Skeletal muscle tissue (tissue), 4 donors: ENCODE results near the gene PPP1R13B. TPM values are rescaled to one million over a fixed set of nuclear protein-coding genes. Genes with fewer than 3 reads are reported as not detected.

Experiments used
- H3K27ac ChIP-seq: one replicate; pipeline ENCODE4 v1.7.0; 2013; ENCODE audit warnings: mild to moderate bottlenecking, low read depth, low read length, inconsistent platforms
- H3K27me3 ChIP-seq, 3 donors: one replicate each; pipeline ENCODE4 v1.7.0; 2013; ENCODE audit warnings: low read length in 3 of 3; ENCODE audit not compliant: control insufficient read depth in 3 of 3, insufficient read depth in 3 of 3
- H3K36me3 ChIP-seq, 3 donors: one replicate each; pipeline ENCODE4 v1.7.0; 2013; ENCODE audit warnings: low read length in 3 of 3; ENCODE audit not compliant: control insufficient read depth in 3 of 3, insufficient read depth in 3 of 3
- H3K4me1 ChIP-seq, 3 donors: one replicate each; pipeline ENCODE4 v1.7.0; 2013; ENCODE audit warnings: low read length in 3 of 3, mild to moderate bottlenecking in 3 of 3; ENCODE audit not compliant: control insufficient read depth in 3 of 3, insufficient read depth in 3 of 3
- H3K4me3 ChIP-seq, 3 donors: one replicate each; pipeline ENCODE4 v1.7.0; 2013; ENCODE audit warnings: low read length in 3 of 3
- H3K9ac ChIP-seq, 3 donors: one replicate each; pipeline ENCODE4 v1.7.0; 2013; ENCODE audit warnings: low read length in 3 of 3, mild to moderate bottlenecking in 3 of 3, moderate library complexity in 2 of 3, low read depth in 1 of 3
- H3K9me3 ChIP-seq, 3 donors: one replicate each; pipeline ENCODE4 v1.7.0; 2013; ENCODE audit warnings: low read length in 3 of 3; ENCODE audit not compliant: control insufficient read depth in 3 of 3
- total RNA-seq: library from RNA; depleted of rRNA; stranded (reverse); fragments of >200 nt; gene quantifications from one replicate; pipeline ENCODE4 v1.2.3, GENCODE V29; 2014
- donor health status: Osteomylitis.

The PPP1R13B gene
- total RNA-seq, 1 donor from 2014 or later, result 4.7 TPM

DNA sequence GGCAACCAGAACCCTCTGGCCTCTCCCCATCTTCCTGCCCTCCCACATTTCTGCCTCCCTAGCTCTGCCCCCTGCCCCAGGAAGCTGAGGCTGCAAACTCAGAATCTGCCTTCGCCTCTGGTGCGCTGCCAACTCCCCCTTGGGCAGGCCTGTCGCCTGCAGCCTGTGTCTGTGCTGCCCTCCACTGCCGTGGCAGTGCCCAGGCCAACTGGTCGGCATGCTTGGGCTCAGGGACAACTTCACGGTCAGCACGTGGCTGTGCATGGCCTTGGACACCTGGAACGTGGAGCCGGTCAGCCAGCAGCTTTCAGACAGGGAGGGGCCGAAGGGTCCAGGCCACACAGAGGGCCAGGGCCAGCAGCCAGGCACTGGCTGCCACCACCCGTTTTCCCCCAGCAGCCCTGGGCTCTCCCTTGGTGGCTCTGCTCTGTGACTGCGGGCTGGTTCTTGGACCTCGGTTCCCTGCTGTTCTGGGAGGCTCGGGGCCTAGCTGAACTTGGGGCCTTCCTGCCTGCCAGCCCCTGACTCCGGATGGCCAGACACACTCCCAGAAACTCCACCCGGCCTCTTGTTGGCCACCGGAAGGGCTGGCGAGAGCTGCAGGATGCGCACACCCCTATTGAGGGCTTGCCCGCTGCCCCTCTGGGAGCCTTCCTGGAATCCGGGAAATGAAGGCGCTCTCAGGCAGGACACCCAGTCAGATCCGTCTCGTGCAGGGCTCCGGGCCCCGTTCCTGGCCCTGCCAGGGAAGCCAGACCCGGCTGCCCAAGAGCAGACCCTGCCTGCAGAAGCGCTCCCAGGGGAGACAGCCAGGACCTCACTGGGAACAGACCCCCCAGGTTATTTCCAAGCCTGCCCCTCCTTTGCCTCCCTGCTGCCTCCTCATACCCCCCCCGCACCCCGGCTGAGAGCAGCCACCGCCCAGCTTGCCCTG, 34.2 kb upstream of the PPP1R13B start:
- H3K9ac ChIP-seq, result peak overlapping the region in 2 of 3 donors; percentile 20 to 71
- H3K27ac ChIP-seq, result no peak overlapping the region
- no peaks in the 10 kb centered on the region for H3K9me3 ChIP-seq
- no peaks in the 10 kb centered on the region for H3K36me3 ChIP-seq
- peaks cover 0 to 5% (median 0%) of the 10 kb centered on the region in 3 donors for H3K27me3 ChIP-seq
- H3K4me1 ChIP-seq, result peaks cover 25 to 32% (median 30%) of the 10 kb centered on the region in 3 donors
- H3K4me3 ChIP-seq, result peak overlapping the region in 2 of 3 donors; percentile 3 to 49

DNA sequence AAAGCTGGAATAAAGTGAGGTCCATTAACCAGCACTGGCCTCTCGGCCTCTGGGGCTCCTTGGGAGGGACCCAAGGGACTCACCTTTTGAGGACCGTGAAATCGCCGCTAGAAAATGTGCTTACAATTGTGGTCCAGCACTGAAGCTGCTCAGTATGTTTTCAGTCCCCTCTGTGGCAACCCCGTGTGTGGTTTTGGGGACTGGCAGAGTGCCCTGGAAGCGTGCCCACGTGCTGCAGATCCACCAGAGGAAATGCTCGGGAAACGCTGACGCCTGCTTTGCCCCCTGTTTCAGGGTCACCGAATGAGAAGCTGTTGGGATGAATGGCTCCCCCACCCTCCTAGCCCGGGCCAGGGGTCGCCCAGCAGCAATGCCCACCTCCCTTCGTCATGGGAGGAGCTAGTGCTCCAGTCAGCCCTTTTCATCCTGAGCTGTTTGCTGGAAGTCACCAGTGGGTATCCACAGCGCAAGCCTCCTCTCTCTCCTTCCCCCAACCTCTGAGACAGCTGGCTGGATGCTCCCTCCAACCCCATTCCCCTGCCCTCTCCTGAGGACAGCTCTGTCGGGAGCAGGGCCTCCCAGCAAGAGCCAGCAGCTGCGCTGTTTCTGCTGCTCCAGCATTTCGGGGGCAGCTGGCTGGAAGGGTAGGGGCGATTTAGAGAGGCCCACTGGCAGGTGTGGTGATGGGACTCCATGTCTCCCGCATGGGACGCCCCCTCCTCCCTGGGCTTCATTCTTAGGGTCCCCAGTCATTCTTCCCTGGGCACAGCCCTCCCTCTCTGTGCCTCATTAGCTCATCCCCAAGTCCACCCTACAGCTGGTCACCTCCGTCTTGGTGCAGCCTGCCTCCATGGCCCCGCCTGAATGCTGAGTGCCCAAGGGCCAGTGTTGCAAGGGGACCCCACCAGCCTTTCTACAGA, 33.2 kb upstream of the PPP1R13B start:
- Histone ChIP-seq H3K36me3 (no peaks in the 10 kb centered on the region), H3K4me1 (peaks cover 25 to 32% (median 30%) of the 10 kb centered on the region in 3 donors), H3K27me3 (peaks cover 0 to 5% (median 0%) of the 10 kb centered on the region in 3 donors), H3K4me3 (peak overlapping the region; percentile 40 to 60 (median 49)), H3K9me3 (no peaks in the 10 kb centered on the region), H3K27ac (peak overlapping the region; percentile 1), H3K9ac (peak overlapping the region in 2 of 3 donors; percentile 61 to 71)

DNA sequence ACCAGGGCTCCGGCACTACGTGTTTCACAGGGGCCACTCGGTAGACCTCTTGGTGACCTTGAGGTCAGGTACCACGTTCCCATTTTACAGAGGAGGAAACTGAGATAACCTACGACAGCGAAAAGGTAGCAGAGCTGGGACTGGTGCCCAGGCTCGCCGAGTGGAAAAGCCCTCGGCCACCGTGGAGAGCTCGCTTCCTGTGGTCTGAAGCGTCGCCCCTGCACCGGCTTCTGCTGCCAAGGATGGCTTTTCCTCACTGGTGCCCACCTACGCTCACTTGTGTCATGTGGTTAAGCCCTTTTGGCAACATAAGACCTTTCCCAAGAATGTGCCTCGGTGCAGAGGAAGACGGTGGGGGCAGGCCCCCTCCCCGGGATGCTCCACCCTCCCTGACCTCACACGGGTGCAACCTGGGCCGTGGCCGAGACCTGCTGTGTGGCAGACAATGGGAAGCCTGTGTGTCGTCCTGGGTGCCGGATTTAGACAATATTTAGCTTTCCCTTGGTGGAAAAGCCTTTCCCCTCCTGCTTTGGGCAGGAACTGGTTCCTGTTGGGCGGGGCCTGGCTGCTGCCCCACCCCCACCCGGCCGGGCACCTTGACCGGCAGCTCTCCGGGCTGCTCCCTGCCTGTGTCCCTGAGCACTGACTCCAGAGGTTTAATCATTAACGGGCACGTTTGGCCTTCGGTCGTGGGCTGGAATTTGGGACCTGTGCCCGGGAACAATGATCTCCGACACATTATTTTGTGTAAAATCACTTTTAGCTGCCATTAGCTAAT, 32.4 kb upstream of the PPP1R13B start:
- Histone ChIP-seq H3K4me1 (peaks cover 25 to 32% (median 30%) of the 10 kb centered on the region in 3 donors), H3K4me3 (peak overlapping the region; percentile 40 to 60 (median 49)), H3K9me3 (no peaks in the 10 kb centered on the region), H3K27ac (peak overlapping the region; percentile 1), H3K9ac (peak overlapping the region in 2 of 3 donors; percentile 60 to 61), H3K27me3 (peaks cover 0 to 1% (median 0%) of the 10 kb centered on the region in 3 donors), H3K36me3 (no peaks in the 10 kb centered on the region)

DNA sequence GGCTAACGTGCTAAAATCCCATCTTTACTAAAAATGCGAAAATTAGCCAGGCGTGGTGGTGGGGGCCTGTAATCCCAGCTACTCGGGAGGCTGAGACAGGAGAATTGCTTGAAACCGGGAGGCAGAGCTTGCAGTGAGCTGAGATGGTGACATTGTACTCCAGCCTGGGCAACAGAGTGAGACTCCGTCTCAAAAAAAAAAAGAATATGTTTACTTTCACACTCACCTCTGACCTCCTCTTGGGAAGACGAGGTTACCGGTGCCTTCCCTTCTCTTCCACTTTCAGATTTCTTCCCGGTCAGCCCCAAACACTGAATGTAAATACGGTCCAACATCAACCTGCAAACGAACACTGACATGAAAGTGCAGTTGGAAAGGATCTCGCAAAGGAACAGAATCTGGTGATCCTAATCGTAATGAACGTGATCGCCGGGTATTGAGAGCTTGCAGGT, 31.8 kb upstream of the PPP1R13B start:
- no peak overlapping the region for H3K9ac ChIP-seq
- peaks cover 25 to 32% (median 30%) of the 10 kb centered on the region in 3 donors for H3K4me1 ChIP-seq
- no peak overlapping the region for H3K4me3 ChIP-seq
- no peaks in the 10 kb centered on the region for H3K36me3 ChIP-seq
- no peaks in the 10 kb centered on the region for H3K27me3 ChIP-seq
- no peaks in the 10 kb centered on the region for H3K9me3 ChIP-seq
- no peak overlapping the region for H3K27ac ChIP-seq

DNA sequence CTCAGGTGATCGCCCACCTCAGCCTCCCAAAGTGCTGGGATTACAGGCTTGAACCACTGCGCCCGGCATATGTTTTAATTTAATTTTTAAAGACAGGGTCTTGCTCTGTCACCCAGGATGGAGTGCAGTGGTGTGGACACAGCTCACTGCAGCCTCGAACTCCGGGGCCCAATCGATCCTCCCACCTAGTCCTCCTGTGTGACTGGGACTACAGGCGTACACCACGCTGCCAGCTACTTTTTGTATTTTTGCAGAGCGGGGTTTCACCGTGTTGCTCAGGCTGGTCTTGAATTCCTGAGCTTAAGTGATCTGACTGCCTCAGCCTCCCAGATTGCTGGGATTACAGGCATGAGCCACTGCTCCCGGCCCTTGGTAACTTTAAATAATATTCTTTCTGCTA, 30.8 kb upstream of the PPP1R13B start:
- Histone ChIP-seq H3K36me3 (no peaks in the 10 kb centered on the region), H3K27ac (no peak overlapping the region), H3K4me3 (no peak overlapping the region), H3K9me3 (no peaks in the 10 kb centered on the region), H3K9ac (no peak overlapping the region), H3K27me3 (no peaks in the 10 kb centered on the region), H3K4me1 (peaks cover 25 to 32% (median 30%) of the 10 kb centered on the region in 3 donors)

DNA sequence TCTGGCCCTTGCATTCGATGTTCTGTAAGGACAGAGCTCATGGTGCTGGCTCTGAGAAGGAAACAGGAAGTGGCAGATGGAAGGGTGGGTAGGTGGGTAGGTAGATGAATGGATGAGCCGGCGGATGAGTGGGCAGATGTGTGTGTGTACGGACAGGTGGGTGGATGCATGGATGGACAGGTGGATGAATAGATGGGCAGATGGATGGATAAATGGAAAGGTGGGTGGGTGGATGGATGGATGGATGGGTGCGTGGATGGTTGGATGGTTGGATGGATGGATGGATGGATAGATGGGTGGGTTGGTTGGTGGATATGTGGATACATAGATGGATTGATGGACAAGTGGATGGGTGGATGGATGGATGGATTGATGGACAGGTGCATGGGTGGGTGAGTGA, 27.6 kb upstream of the PPP1R13B start:
- peaks cover 10 to 15% (median 13%) of the 10 kb centered on the region in 3 donors for H3K4me1 ChIP-seq
- no peaks in the 10 kb centered on the region for H3K36me3 ChIP-seq
- no peak overlapping the region for H3K4me3 ChIP-seq
- no peaks in the 10 kb centered on the region for H3K9me3 ChIP-seq
- H3K27me3 ChIP-seq, result no peaks in the 10 kb centered on the region
- H3K9ac ChIP-seq, result no peak overlapping the region
- no peak overlapping the region for H3K27ac ChIP-seq

DNA sequence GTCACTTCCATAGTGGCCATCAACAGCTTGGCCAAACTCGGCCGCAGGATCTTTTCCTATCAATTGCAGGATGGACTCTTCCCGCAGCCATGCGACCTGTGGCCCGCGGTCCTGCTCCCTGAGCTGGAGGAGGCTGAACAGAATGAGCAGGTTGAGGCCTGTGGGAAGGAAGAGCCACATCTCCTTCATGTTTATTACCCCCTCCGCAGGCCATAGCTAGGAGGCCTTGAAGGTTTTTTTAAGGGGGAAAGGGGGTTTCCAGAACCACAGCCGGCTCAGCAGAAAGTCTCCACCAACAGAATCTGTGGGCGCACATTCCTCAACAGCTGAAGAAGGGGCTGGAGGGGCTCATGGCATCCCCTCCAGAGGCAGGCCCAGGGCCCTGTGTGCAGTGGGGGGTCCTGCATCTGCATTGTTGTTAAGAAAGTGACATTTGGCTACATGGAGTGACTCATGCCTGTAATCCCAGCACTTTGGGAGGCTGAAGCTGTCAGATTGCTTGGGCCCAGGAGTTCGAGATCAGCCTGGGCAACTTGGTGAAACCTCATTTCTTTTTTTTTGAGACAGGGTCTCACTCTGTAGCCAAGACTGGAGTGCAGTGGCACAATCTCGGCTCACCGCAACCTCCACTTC, 25.2 kb upstream of the PPP1R13B start:
- no peaks in the 10 kb centered on the region for H3K9me3 ChIP-seq
- H3K27ac ChIP-seq, result no peak overlapping the region

DNA sequence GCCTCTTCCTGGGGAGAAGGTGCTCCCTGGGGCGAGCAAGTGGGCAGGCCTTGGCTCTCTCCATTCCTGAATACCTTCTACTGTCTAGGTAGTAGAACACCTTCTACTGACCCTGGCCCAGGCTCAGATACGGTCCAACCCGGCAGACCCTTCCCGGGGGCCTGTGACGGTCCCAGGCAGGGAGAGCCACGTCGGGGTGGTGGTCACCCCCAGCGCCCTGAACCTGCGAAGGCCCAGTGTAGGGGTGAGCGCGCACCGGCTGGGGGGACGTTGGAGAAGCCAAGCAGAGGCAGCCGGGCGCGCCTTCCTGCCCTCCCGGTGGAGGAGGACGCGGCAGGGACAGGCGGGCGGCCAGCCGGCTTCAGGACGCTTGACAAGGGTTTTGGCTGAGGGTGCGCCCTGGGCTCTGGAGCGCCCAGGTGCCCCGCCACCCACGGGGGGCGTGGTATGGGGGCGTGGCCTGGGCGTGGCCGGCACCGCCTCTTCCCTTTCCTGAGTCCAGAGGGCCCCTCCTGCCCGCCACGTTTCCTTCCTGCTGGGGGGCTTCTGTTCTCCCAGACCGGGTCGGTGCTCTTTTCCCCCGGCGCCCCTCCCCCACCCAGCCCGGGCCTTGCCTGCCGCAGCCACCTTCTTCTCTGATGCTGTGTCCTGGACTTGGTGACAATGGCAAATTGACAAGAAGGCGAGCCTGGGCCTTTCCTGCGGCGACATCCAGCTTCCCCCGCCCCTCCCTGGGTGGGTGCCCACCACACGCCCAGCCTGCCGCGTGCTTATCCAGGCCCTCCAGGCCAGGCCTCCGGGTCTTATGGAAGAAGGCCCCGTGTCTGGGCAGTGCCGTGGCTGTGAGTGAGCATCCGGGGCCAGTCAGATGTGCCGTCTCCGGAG, 24.5 kb upstream of the PPP1R13B start:
- no peaks in the 10 kb centered on the region for H3K27me3 ChIP-seq
- peaks cover 5 to 20% (median 7%) of the 10 kb centered on the region in 3 donors for H3K4me1 ChIP-seq
- H3K36me3 ChIP-seq, result no peaks in the 10 kb centered on the region
- no peaks in the 10 kb centered on the region for H3K9me3 ChIP-seq
- H3K27ac ChIP-seq, result no peak overlapping the region
- H3K9ac ChIP-seq, result peak overlapping the region; percentile 45 to 68 (median 47)
- peak overlapping the region; percentile 38 to 46 (median 45) for H3K4me3 ChIP-seq

More for the DNA sequence above, 25.2 kb upstream of the PPP1R13B start:
- peaks cover 5 to 14% (median 7%) of the 10 kb centered on the region in 3 donors for H3K4me1 ChIP-seq
- no peaks in the 10 kb centered on the region for H3K36me3 ChIP-seq
- no peaks in the 10 kb centered on the region for H3K27me3 ChIP-seq
- peak overlapping the region; percentile 38 to 46 (median 45) for H3K4me3 ChIP-seq
- peak overlapping the region; percentile 45 to 68 (median 47) for H3K9ac ChIP-seq
